ENCODE results near the gene RPTOR.

The RPTOR gene

DNA sequence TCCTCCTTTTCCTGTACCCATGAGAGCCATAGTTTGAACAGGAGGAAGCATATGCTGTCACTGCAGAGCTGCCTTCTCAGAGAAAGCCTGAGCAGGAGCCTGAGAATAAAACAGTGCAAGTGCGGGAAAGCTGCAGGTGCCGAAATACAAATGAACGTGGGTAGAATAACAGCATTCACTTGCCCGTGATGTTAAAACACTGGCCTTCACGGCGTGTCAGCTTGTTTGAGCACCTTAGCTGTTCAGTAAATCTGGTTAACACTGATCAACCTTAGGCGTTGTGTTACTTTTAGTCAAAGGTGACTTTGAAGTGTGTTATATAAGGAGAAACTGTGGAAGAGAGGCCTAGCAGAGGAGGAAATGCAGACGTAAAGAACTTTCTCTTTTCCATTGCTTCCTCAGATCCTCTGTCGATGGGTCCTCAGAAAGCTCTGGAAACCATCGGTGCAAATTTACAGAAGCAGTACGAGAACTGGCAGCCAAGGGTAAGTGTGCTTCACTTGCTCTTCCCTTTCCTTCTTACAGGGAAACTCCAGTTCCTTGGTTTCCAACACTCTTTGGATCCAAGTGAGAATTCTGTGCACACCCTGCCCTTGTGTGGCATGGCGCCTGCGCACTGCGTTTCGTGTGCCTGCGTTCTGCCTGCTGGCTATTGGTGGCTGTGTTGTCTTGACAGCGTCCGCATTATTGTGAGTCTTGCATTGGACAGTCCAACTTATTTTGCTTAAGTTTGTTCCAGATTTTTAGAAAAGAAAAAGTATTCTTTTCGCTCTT is 98.9 kb downstream of the RPTOR start:
- Histone ChIP-seq H3K27me3 (ENCODE audit: low read depth, low read length) (no peaks in the 10 kb centered on the region), H4K20me1 (ENCODE audit: insufficient read depth, low read length) (peaks cover 25% of the 10 kb centered on the region; the same call in 1 of the 2 replicates), H3K4me1 (ENCODE audit: low read length) (no peaks in the 10 kb centered on the region), H3K9ac (ENCODE audit: low read length) (no peak overlapping the region), H3K36me3 (replicated peaks; ENCODE audit: low read depth, low read length) (no peaks in the 10 kb centered on the region), H3K4me2 (ENCODE audit: low read length) (no peak overlapping the region), H2AFZ (ENCODE audit: low read depth, low read length) (no peak overlapping the region), H3K4me3 (ENCODE audit: low read length) (no peak overlapping the region), H3K79me2 (ENCODE audit: low read length) (peaks cover 19% of the 10 kb centered on the region), H3K9me3 (ENCODE audit: insufficient read depth, low read length) (no peaks in the 10 kb centered on the region), H3K27ac (ENCODE audit: low read length) (no peak overlapping the region)
- no peak for TF ChIP-seq EZH2phosphoT487 (IDR thresholded peaks at IDR 0.05; ENCODE audit: low read depth)
- TF ChIP-seq, protein P1, sequence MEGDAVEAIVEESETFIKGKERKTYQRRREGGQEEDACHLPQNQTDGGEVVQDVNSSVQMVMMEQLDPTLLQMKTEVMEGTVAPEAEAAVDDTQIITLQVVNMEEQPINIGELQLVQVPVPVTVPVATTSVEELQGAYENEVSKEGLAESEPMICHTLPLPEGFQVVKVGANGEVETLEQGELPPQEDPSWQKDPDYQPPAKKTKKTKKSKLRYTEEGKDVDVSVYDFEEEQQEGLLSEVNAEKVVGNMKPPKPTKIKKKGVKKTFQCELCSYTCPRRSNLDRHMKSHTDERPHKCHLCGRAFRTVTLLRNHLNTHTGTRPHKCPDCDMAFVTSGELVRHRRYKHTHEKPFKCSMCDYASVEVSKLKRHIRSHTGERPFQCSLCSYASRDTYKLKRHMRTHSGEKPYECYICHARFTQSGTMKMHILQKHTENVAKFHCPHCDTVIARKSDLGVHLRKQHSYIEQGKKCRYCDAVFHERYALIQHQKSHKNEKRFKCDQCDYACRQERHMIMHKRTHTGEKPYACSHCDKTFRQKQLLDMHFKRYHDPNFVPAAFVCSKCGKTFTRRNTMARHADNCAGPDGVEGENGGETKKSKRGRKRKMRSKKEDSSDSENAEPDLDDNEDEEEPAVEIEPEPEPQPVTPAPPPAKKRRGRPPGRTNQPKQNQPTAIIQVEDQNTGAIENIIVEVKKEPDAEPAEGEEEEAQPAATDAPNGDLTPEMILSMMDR (IDR thresholded peaks at IDR 0.05; ENCODE audit: low read depth, low read length): no peak

DNA sequence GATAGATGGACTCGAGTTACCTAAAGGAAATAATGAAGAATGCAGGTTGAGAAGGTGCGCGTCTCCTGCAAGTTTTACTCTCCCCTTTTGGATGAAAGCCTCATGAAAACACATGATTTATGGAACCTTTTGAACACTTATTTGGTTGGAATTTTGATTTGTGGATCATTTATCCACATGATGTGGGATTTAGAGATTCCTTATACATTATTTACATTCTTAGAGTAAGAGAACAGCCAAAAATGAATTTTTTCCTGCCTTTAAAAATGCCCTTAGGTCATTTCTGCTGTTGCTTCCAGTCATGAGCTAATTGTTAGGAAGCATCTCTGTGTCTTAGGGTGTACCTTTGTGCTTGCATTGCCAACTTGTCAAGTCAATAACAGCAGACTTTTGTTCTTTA is 99.9 kb downstream of the RPTOR start:
- TF ChIP-seq, protein P1 (IDR thresholded peaks at IDR 0.05; ENCODE audit: low read depth, low read length): no peak
- no peak for TF ChIP-seq EZH2phosphoT487 (IDR thresholded peaks at IDR 0.05; ENCODE audit: low read depth)
- peaks cover 22% of the 10 kb centered on the region for H3K79me2 ChIP-seq (ENCODE audit: low read length)
- H3K36me3 ChIP-seq (replicated peaks; ENCODE audit: low read depth, low read length): no peaks in the 10 kb centered on the region
- peaks cover 30% of the 10 kb centered on the region for H4K20me1 ChIP-seq (ENCODE audit: insufficient read depth, low read length)
- no peak overlapping the region for H3K27ac ChIP-seq (ENCODE audit: low read length)
- H3K4me1 ChIP-seq (ENCODE audit: low read length): no peaks in the 10 kb centered on the region
- H3K9me3 ChIP-seq (ENCODE audit: insufficient read depth, low read length): no peaks in the 10 kb centered on the region
- no peaks in the 10 kb centered on the region for H3K27me3 ChIP-seq (ENCODE audit: low read depth, low read length)
- H3K4me3 ChIP-seq (ENCODE audit: low read length): no peak overlapping the region
- H2AFZ ChIP-seq (ENCODE audit: low read depth, low read length): no peak overlapping the region
- no peak overlapping the region for H3K9ac ChIP-seq (ENCODE audit: low read length)
- H3K4me2 ChIP-seq (ENCODE audit: low read length): no peak overlapping the region

DNA sequence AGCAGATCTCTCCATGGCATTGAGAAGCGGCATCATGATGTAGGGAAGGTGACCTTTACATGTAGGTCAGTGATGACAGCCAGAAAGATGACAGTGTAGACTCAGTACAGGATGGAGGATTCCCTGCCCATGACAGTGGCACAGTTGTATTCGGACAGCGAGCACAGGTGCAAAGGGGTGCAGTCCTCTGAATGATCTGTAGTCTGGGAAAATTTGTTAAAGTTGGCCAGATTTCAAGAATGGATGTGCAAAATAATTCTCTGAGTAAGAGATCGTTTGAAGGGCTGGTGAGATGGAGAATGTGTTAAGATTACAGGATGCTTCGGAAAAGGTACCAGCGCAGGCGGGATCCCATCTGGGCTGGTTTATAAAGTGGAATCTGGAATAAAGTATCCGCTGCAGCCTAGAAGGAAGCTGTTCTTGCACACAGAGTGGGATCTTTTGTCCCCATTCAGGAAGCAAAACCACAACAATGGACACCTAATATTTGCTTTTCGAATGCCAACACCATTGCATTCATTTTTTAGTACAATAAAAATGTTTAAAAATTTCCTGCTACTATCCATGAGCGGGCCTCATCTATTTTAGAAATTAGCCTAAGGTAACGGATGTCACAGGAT is 101.2 kb downstream of the RPTOR start:
- Histone ChIP-seq H3K4me2 (ENCODE audit: low read length) (no peak overlapping the region), H3K9ac (ENCODE audit: low read length) (no peak overlapping the region), H3K36me3 (replicated peaks; ENCODE audit: low read depth, low read length) (no peaks in the 10 kb centered on the region), H3K27me3 (ENCODE audit: low read depth, low read length) (no peaks in the 10 kb centered on the region), H3K4me1 (ENCODE audit: low read length) (no peaks in the 10 kb centered on the region), H2AFZ (ENCODE audit: low read depth, low read length) (no peak overlapping the region), H3K9me3 (ENCODE audit: insufficient read depth, low read length) (no peaks in the 10 kb centered on the region), H3K79me2 (ENCODE audit: low read length) (peaks cover 28% of the 10 kb centered on the region), H3K27ac (ENCODE audit: low read length) (no peak overlapping the region), H4K20me1 (ENCODE audit: insufficient read depth, low read length) (peaks cover 30% of the 10 kb centered on the region), H3K4me3 (ENCODE audit: low read length) (no peak overlapping the region)
- TF ChIP-seq, protein P1 (IDR thresholded peaks at IDR 0.05; ENCODE audit: low read depth, low read length): no peak
- no peak for TF ChIP-seq EZH2phosphoT487 (IDR thresholded peaks at IDR 0.05; ENCODE audit: low read depth)

DNA sequence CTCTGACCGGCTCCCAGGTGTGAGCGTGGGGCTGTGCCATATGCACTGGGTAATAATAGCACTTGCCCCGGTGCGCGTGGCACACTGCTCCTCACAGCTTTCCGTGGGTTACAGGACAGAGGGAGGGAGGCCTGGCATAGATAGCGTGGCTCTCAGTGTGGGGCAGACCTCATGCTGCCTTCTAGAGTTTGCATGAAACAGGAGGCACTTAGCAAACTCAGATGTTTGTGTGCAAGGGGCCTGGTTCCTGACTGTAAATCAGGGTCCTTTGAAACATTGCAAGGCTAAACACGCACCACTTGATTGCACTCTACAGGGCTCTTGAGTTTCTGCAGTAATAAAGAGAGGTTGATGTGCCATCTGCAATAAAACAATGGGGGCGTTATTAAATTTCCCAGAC is 101.7 kb downstream of the RPTOR start:
- H3K9ac ChIP-seq (ENCODE audit: low read length): no peak overlapping the region
- no peak for TF ChIP-seq EZH2phosphoT487 (IDR thresholded peaks at IDR 0.05; ENCODE audit: low read depth)
- TF ChIP-seq, protein P1 (IDR thresholded peaks at IDR 0.05; ENCODE audit: low read depth, low read length): no peak
- no peaks in the 10 kb centered on the region for H3K36me3 ChIP-seq (replicated peaks; ENCODE audit: low read depth, low read length)
- H3K4me3 ChIP-seq (ENCODE audit: low read length): no peak overlapping the region
- H2AFZ ChIP-seq (ENCODE audit: low read depth, low read length): no peak overlapping the region
- H3K4me2 ChIP-seq (ENCODE audit: low read length): no peak overlapping the region
- H3K9me3 ChIP-seq (ENCODE audit: insufficient read depth, low read length): no peaks in the 10 kb centered on the region
- no peak overlapping the region for H3K27ac ChIP-seq (ENCODE audit: low read length)
- H4K20me1 ChIP-seq (ENCODE audit: insufficient read depth, low read length): peaks cover 29% of the 10 kb centered on the region
- no peaks in the 10 kb centered on the region for H3K4me1 ChIP-seq (ENCODE audit: low read length)
- H3K79me2 ChIP-seq (ENCODE audit: low read length): peaks cover 33% of the 10 kb centered on the region
- no peaks in the 10 kb centered on the region for H3K27me3 ChIP-seq (ENCODE audit: low read depth, low read length)
